KOPT-K1 (cell line): ENCODE results near the gene MBNL1.
A peak's percentile ranks its signal among the peaks of the same experiment; 100 is the strongest.

Experiments
- H3K27ac ChIP-seq: fragments of 200-600 bp; sonication (generic); 2 replicates; pipeline ENCODE4 v1.5.1; 2016; ENCODE audit warnings: antibody characterized with exemption, mild to moderate bottlenecking, low read depth, low read length; ENCODE audit not compliant: poor library complexity, severe bottlenecking
- H3K36me3 ChIP-seq: fragments of 200-600 bp; sonication (generic); 2 replicates; pipeline ENCODE4 v1.5.1; 2017; ENCODE audit warnings: antibody characterized with exemption, mild to moderate bottlenecking, low read length, moderate library complexity; ENCODE audit not compliant: insufficient read depth
- H3K9me3 ChIP-seq: fragments of 200-600 bp; sonication (generic); 2 replicates; pipeline ENCODE4 v1.5.1; 2017; ENCODE audit warnings: antibody characterized with exemption, low read length, mild to moderate bottlenecking; ENCODE audit not compliant: insufficient read depth, poor library complexity, severe bottlenecking

MBNL1 gene

DNA sequence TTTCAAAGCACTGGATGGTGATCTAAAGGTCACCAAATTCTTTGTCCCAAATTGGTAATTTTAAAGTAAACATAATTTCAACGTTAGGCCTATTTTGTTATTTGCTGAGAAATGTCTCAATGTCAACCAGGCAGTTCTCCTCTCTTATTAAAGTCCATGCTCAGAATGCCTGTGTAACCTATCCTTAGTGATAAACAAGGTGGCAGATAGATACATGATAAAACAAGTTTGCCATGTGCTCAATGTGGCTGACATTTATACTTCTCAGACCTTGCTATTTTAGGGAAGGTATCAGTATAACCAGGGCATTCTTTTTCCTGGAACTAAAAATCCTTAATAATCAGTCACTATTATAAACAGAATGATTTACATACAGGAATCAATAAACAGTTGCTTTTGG, 8.5 kb downstream of the MBNL1 start:
- peaks cover 51% of the 10 kb centered on the region for H3K36me3 ChIP-seq

DNA sequence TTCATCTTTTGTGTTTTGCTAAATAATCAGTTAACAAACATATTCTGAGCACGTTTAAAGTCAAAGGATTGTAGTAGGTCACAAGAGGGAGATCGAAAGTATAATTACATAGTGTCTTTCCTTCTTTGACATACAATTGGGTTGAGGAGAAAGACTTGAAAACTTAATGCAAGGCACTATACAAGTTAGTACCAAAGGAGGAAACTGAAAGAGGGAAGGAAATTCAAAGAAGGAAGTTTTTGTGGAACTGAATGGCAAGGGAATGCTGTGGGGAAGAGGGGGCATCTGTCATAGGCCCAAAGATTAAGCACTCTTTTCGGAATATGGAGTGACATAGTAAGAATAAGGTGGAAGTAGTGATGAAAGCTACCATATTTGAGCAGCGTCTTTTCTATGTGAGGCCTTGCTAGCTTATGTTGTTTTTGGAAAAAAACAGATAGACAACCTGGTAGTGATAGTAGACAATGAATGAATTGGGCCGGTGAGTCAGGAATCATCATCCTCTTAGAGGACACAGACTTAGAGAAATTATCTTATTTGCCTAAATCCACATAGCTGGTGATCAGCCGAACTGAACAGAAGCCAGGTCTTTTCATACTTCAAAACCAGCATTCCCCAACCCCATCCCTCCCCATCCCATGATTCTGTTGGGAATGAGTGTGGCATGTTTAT, 10.2 kb downstream of the MBNL1 start:
- Histone ChIP-seq H3K9me3 (no peaks in the 10 kb centered on the region), H3K36me3 (peaks cover 41% of the 10 kb centered on the region), H3K27ac (peak overlapping the region; percentile 25)

More for the DNA sequence above, 8.5 kb downstream of the MBNL1 start:
- Histone ChIP-seq H3K9me3 (no peaks in the 10 kb centered on the region), H3K27ac (no peak overlapping the region)

GRCh38 chr3:152279479-152279878, 10.8 kb downstream of the MBNL1 start:
- H3K9me3 ChIP-seq, result no peaks in the 10 kb centered on the region
- H3K27ac ChIP-seq, result no peak overlapping the region
- peaks cover 39% of the 10 kb centered on the region for H3K36me3 ChIP-seq

- Histone ChIP-seq H3K36me3 (peaks cover 32% of the 10 kb centered on the region), H3K27ac (no peak overlapping the region)
Measured at GRCh38 chr3:152280539-152280938, 11.8 kb downstream of the MBNL1 start.

GRCh38 chr3:152281133-152281713, 12.5 kb downstream of the MBNL1 start:
- Histone ChIP-seq H3K36me3 (peaks cover 33% of the 10 kb centered on the region), H3K27ac (no peak overlapping the region), H3K9me3 (no peaks in the 10 kb centered on the region)

More at GRCh38 chr3:152280539-152280938, 11.8 kb downstream of the MBNL1 start:
- H3K9me3 ChIP-seq, result no peaks in the 10 kb centered on the region

GRCh38 chr3:152282813-152283212, 14.1 kb downstream of the MBNL1 start:
- Histone ChIP-seq H3K9me3 (no peaks in the 10 kb centered on the region), H3K36me3 (peaks cover 34% of the 10 kb centered on the region), H3K27ac (no peak overlapping the region)

DNA sequence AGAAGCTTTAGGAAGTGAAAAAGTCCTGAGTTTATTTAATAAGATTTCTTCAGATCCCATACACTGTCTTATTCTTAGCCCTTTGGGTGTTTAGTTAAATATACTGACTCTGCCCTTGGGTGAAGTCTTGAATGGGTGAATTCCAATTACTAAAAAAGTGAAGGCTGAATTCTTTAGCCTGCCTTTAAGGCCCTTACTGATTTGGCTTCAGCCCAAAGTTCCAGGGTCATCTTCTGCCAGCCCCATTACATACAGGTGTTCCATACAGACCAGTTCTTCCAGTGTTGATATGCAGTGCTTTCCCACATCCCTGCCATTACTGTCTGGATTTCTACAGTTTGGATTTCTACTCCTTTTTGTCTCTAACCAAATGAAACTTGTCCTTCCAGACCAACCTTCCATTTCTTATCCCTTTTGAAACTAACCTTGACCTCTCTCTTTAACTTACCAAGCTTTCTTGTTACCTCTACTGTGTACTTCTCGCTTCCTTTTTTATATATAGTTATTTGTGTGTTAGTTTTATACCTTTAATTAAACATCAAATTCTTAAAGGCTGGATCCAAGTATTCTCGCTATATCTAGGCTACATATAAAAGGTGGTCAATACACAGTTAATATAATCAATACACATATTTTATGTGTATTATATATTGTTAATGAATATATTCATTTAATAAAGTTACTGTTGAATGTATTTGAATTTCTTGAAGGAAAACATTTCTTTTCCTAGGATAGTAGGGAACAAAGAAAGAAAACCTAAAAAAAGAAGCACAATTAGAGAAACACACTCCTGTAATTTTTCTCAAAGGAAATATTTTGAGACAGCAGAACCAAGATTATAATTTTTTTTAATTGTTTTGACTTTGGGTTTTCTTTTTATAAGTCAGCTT, 15.0 kb downstream of the MBNL1 start:
- no peaks in the 10 kb centered on the region for H3K9me3 ChIP-seq
- peak overlapping the region; percentile 31 for H3K27ac ChIP-seq
- H3K36me3 ChIP-seq, result peaks cover 38% of the 10 kb centered on the region

- H3K36me3 ChIP-seq, result peaks cover 32% of the 10 kb centered on the region
- H3K27ac ChIP-seq, result no peak overlapping the region
- H3K9me3 ChIP-seq, result no peaks in the 10 kb centered on the region
Measured at GRCh38 chr3:152284906-152285305, 16.2 kb downstream of the MBNL1 start.

DNA sequence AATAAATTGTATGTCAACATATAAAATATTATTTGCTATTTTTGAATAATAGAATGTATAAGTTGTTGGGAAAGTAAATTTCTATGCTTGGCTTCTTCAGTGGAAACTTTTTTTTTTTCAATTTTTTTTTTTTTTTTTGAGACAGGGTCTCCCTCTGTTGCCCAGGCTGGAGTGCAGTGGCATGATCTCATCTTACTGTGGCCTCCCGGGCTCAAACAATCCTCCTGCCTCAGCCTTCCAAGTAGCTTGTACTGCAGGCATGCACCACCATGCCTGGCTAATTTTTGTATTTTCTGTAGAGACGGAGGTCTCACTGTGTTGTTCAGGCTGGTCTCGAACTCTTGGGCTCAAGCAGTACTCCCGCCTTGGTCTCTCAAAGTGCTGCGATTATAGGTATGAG, 16.8 kb downstream of the MBNL1 start:
- H3K36me3 ChIP-seq, result peaks cover 32% of the 10 kb centered on the region
- no peaks in the 10 kb centered on the region for H3K9me3 ChIP-seq
- H3K27ac ChIP-seq, result no peak overlapping the region

DNA sequence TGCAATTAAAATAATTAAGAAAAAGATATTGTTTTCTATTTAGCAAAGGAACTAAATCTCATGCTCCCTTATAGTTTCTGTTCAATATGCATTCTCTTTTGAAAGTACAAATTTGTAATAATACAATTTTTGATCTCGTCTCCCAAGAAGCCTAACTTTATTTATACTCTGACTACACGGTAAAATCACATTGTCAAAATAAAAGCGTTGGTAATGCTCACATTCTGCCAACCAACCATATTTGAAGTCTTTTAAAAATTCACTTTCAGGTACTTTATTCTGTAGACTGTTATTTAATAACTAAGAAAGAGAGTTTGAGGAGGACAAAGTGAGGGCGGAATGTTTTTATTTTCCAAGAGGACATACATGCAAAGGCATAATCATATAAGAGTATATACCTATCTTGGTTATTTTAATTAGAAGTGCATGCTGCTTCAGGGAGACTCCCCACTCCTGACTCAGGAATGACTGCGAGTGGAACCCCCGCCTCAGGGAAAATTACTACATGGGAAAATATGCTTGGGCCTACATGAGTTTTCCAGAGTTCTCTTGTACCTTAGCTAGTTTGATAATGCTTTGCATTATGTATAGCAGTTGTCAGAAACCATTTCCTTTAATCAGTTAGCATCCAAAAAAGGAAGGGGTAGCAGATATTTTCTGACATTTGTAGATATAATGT, 19.3 kb downstream of the MBNL1 start:
- H3K9me3 ChIP-seq, result no peaks in the 10 kb centered on the region
- peaks cover 38% of the 10 kb centered on the region for H3K36me3 ChIP-seq
- no peak overlapping the region for H3K27ac ChIP-seq

DNA sequence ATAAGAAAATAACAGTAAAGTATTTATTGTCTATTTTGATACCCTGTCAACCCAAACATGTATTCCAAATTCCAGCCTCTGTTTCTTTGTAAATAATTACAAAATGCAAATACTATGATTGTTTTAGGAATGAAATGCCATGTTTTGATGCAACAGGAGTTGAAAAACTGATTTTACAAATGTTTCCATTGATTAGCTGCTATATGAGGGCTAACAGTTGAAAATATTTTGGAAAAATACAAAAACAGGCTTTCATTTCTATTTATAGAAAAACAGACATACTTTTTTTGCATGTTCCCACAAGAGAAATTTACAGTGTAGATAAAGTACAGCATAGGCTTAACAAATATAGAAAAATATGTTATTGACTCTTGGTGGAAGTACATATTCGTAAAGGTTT, 20.0 kb downstream of the MBNL1 start:
- Histone ChIP-seq H3K9me3 (no peaks in the 10 kb centered on the region), H3K36me3 (peaks cover 43% of the 10 kb centered on the region), H3K27ac (no peak overlapping the region)

GRCh38 chr3:152289708-152290107, 21.0 kb downstream of the MBNL1 start:
- Histone ChIP-seq H3K27ac (no peak overlapping the region), H3K9me3 (no peaks in the 10 kb centered on the region)

GRCh38 chr3:152290374-152290773, 21.6 kb downstream of the MBNL1 start:
- Histone ChIP-seq H3K36me3 (peaks cover 52% of the 10 kb centered on the region), H3K9me3 (no peaks in the 10 kb centered on the region), H3K27ac (no peak overlapping the region)

More at GRCh38 chr3:152289708-152290107, 21.0 kb downstream of the MBNL1 start:
- H3K36me3 ChIP-seq, result peaks cover 47% of the 10 kb centered on the region

GRCh38 chr3:152291238-152291637, 22.5 kb downstream of the MBNL1 start:
- no peak overlapping the region for H3K27ac ChIP-seq
- no peaks in the 10 kb centered on the region for H3K9me3 ChIP-seq
- H3K36me3 ChIP-seq, result peaks cover 55% of the 10 kb centered on the region

DNA sequence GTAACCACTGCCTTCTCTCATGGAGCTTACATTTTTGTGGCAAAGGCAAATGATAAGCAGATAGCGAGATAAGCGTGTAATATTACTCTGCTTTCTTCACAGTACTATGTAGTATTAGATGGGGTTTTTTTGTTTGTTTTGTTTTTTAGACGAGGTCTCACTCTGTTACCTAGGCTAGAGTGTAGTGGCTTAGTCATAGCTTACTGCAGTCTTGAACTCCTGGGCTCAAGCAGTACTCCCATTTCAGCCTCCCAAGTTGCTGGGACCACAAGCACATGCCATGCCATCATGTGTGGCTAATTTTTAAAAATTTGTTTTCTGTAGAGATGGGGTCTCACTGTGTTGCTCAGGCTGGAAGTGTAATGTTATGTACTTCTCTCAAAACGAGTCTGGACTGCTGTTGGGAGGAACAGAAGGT, 22.9 kb downstream of the MBNL1 start:
- Histone ChIP-seq H3K9me3 (no peaks in the 10 kb centered on the region), H3K27ac (no peak overlapping the region)

More for the DNA sequence above, 22.9 kb downstream of the MBNL1 start:
- peaks cover 59% of the 10 kb centered on the region for H3K36me3 ChIP-seq
